PC-9 (cell line): ENCODE measurements around the gene TUBE1. TPM values are rescaled to one million over a fixed set of nuclear protein-coding genes. Genes with fewer than 3 reads are reported as not detected.

Source experiments
- BruUV-seq: library from RNA; stranded (reverse); fragments of 400-500 nt; replicated peaks from 2 replicates; lab custom pipeline; 2021; lab: Mats Ljungman, UMichigan
- CTCF ChIA-PET: fragments of 300-600 bp; sonication (Branson Sonifier 250); formaldehyde crosslinking; loops from one replicate; lab custom pipeline; 2022; ENCODE audit warnings: antibody characterized with exemption; lab: Charles Lee
- POLR2A ChIA-PET: fragments of 300-600 bp; sonication (Branson Sonifier 250); formaldehyde crosslinking; loops from one replicate; lab custom pipeline; 2022; ENCODE audit warnings: antibody characterized with exemption; ENCODE audit not compliant: unreplicated experiment; lab: Charles Lee
- DNase-seq, 2 experiments: peaks; one replicate each; pipeline versions ENCODE4 v3.0.0 to v3.0.0-alpha.2; 2015 to 2022; ENCODE audit warnings: mixed read lengths in 1 of 2
- H2AFZ ChIP-seq: fragments of 200-600 bp; sonication (generic); 2 replicates; pipeline ENCODE4 v1.8.1; 2017; ENCODE audit warnings: antibody characterized with exemption
- H3F3A ChIP-seq: fragments of 200-600 bp; sonication (generic); 2 replicates; pipeline ENCODE4 v1.8.1; 2017; ENCODE audit warnings: antibody characterized with exemption, mild to moderate bottlenecking, low read depth; ENCODE audit not compliant: insufficient read depth
- H3K27ac ChIP-seq: fragments of 200-600 bp; sonication (generic); 2 replicates; pipeline ENCODE4 v1.6.1; 2016; ENCODE audit warnings: mixed run types
- H3K27me3 ChIP-seq: fragments of 200-600 bp; sonication (generic); 2 replicates; pipeline ENCODE4 v1.6.1; 2016; ENCODE audit warnings: low read depth, mixed run types; ENCODE audit not compliant: insufficient read depth
- H3K36me3 ChIP-seq: fragments of 200-600 bp; sonication (generic); 2 replicates; pipeline ENCODE4 v1.6.1; 2016; ENCODE audit warnings: low read depth, mixed run types
- H3K4me1 ChIP-seq: fragments of 200-600 bp; sonication (generic); replicated peaks from 2 replicates; pipeline ENCODE4 v1.6.1; 2016; ENCODE audit warnings: mixed run types; ENCODE audit not compliant: insufficient read depth
- H3K4me2 ChIP-seq: fragments of 200-600 bp; sonication (generic); 2 replicates; pipeline ENCODE4 v1.6.1; 2017; ENCODE audit warnings: mixed run types
- H3K4me3 ChIP-seq: fragments of 200-600 bp; sonication (generic); 2 replicates; pipeline ENCODE4 v1.6.1; 2016; ENCODE audit warnings: mixed run types
- H3K79me2 ChIP-seq: fragments of 200-600 bp; sonication (generic); 2 replicates; pipeline ENCODE4 v1.6.1; 2017; ENCODE audit warnings: low read depth, mixed run types
- H3K9me2 ChIP-seq: fragments of 200-600 bp; sonication (generic); 2 replicates; pipeline ENCODE4 v1.8.1; 2017; ENCODE audit warnings: mild to moderate bottlenecking; ENCODE audit not compliant: insufficient read depth
- H3K9me3 ChIP-seq: fragments of 200-600 bp; sonication (generic); 2 replicates; pipeline ENCODE4 v1.8.1; 2016; ENCODE audit warnings: low read depth; ENCODE audit not compliant: insufficient read depth
- H4K20me1 ChIP-seq: fragments of 200-600 bp; sonication (generic); 2 replicates; pipeline ENCODE4 v1.8.1; 2017; ENCODE audit not compliant: insufficient read depth
- CTCF ChIP-seq: fragments of 200-600 bp; sonication (generic); conservative IDR thresholded peaks from 2 replicates; pipeline ENCODE4 v1.6.1; 2017; ENCODE audit warnings: mixed run types, antibody characterized with exemption, mild to moderate bottlenecking, moderate library complexity
- EZH2 ChIP-seq: fragments of 200-600 bp; sonication (generic); IDR thresholded peaks from 2 replicates; pipeline ENCODE4 v1.8.0; 2017; ENCODE audit warnings: antibody characterized with exemption, low read depth
- intact Hi-C: fragments of 100-400 bp; cut with micrococcal nuclease; formaldehyde crosslinking; loops from one replicate; pipeline ENCODE4 v1.10.0; 2022; ENCODE audit not compliant: unreplicated experiment
- total RNA-seq: library from RNA; stranded (reverse); gene quantifications from 2 replicates; pipeline ENCODE4 v1.2.3, GENCODE V29; 2021

Gene TUBE1
- total RNA-seq, 1 experiment from 2014 or later: 30.3 TPM

DNA sequence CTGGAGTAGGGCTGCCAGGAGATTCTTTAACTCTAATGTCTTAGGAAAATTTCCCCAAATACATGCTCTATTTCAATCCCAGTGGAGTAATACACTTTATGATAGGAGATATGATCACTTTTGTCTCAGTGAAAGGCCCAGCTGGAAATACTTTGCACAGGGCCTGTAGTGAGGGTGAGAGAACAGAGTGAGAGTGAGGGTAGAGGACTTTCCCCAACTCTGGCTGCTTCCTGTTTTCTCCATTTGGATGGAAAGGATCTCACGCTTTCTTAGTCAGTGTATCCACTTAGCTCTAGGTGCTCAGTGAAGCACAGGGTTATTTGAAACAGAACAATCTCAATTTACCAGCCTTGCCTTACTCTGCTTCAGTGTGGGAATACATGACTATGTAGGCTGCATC lies 36.7 kb upstream of the TUBE1 start:
- no peak overlapping the region for H2AFZ ChIP-seq
- CTCF ChIA-PET: interaction anchor here (1.0 kb wide), 1 partner anchor 39 kb away, joined by 5 read pairs; no protein-coding TSS in a partner anchor
- H3K4me2 ChIP-seq: no peak overlapping the region
- H3K9me3 ChIP-seq: no peaks in the 10 kb centered on the region
- no peak overlapping the region for H3K4me3 ChIP-seq
- H3K27me3 ChIP-seq: no peaks in the 10 kb centered on the region
- 0 out of 2 replicates have a peak, but pooled peaks cover 4% of the 10 kb centered on the region for H4K20me1 ChIP-seq
- no peaks in the 10 kb centered on the region for H3K4me1 ChIP-seq
- POLR2A ChIA-PET: no interaction called here
- no peak for TF ChIP-seq EZH2
- TF ChIP-seq CTCF: no peak
- H3K9me2 ChIP-seq: no peaks in the 10 kb centered on the region
- no peaks in the 10 kb centered on the region for H3K79me2 ChIP-seq
- DNase-seq: no peak
- intact Hi-C loops: no loop called here
- H3K36me3 ChIP-seq: peaks cover 70% of the 10 kb centered on the region
- H3K27ac ChIP-seq: no peak overlapping the region
- H3F3A ChIP-seq: peaks cover 41% of the 10 kb centered on the region; the same call in 1 of the 2 replicates
- BruUV-seq: no TSS peak

DNA sequence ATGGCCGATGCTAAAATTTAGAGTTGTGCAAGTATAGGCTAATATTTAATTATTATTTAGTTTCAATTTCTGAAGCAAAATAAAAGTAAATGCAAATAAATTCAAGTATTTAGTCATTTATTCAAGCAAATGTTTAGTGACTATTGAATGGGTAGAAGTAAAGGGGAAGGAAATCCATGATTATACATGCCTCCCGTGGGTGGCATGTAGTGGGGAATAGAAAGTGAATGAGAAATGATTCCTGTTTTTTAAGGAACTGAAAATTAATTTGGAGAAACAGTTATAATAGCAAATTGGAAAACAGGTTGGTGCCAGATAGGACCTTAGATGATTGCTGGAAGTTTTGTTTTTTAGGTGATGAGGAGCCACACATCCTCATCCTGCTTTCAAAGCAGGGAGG lies 35.5 kb upstream of the TUBE1 start:
- TF ChIP-seq EZH2 (no peak), CTCF (no peak)
- Histone ChIP-seq H3K79me2 (no peaks in the 10 kb centered on the region), H3K9me3 (no peaks in the 10 kb centered on the region), H3K36me3 (peaks cover 74% of the 10 kb centered on the region), H3K4me2 (no peak overlapping the region), H3K4me3 (no peak overlapping the region), H3F3A (peaks cover 50% of the 10 kb centered on the region), H2AFZ (no peak overlapping the region), H3K4me1 (peaks cover 7% of the 10 kb centered on the region), H4K20me1 (0 out of 2 replicates have a peak, but pooled peaks cover 4% of the 10 kb centered on the region), H3K27me3 (no peaks in the 10 kb centered on the region), H3K27ac (no peak overlapping the region), H3K9me2 (no peaks in the 10 kb centered on the region)
- ChIA-PET CTCF (no interaction called here), POLR2A (interaction anchor here (0.7 kb wide), 1 partner anchor 990 kb away, joined by 3 read pairs; no protein-coding TSS in a partner anchor)
- no TSS peak for BruUV-seq
- intact Hi-C loops: no loop called here
- no peak for DNase-seq

- Histone ChIP-seq H3K4me1 (peaks cover 9% of the 10 kb centered on the region), H4K20me1 (0 out of 2 replicates have a peak, but pooled peaks cover 7% of the 10 kb centered on the region), H3F3A (peaks cover 54% of the 10 kb centered on the region), H3K4me2 (no peak overlapping the region), H2AFZ (no peak overlapping the region), H3K9me3 (no peaks in the 10 kb centered on the region), H3K27me3 (no peaks in the 10 kb centered on the region), H3K79me2 (no peaks in the 10 kb centered on the region), H3K9me2 (no peaks in the 10 kb centered on the region), H3K4me3 (no peak overlapping the region), H3K27ac (peak overlapping the region; percentile 23), H3K36me3 (peaks cover 91% of the 10 kb centered on the region)
- intact Hi-C loops: no loop called here
- no peak for TF ChIP-seq EZH2
- TF ChIP-seq CTCF: no peak
- no peak for DNase-seq
- no TSS peak for BruUV-seq
- ChIA-PET CTCF (interaction anchor here (0.6 kb wide), 1 partner anchor 148 kb away, joined by 7 read pairs; no protein-coding TSS in a partner anchor), POLR2A (no interaction called here)
These were observed 30.8 kb upstream of the TUBE1 start for GRCh38 chr6:112118034-112118433.
